K562 (cell line): ENCODE measurements around the gene WNT7B. TPM values are rescaled to one million over a fixed set of nuclear protein-coding genes. Genes with fewer than 3 reads are reported as not detected.

Experiments used
- ATAC-seq: fragments of 200-7000 bp; cut with Tn5 transposase; 3 replicates; pipeline ENCODE4 v1.9.1; 2020; ENCODE audit warnings: moderate library complexity
- BruUV-seq: library from RNA; stranded (reverse); fragments of 400-500 nt; replicated peaks from 2 replicates; lab custom pipeline; 2021; lab: Mats Ljungman, UMichigan
- CTCF ChIA-PET: fragments of 300-600 bp; formaldehyde crosslinking; extraction: SDS; loops from one replicate; lab custom pipeline; 2021; ENCODE audit warnings: low intra/inter-chr PET ratio; lab: Yijun Ruan, JAX
- POLR2A ChIA-PET: fragments of 300-600, 350-650 bp; sonication (Branson Sonifier 250); formaldehyde crosslinking; extraction: SDS; loops from one replicate; lab custom pipeline; 2021; ENCODE audit warnings: antibody characterized with exemption, inconsistent platforms; lab: Yijun Ruan, JAX
- DNase-seq, 4 experiments: peaks; one replicate each; pipeline versions ENCODE4 v3.0.0 to v3.0.0-alpha.2; 2011 to 2018; ENCODE audit warnings: low spot score in 3 of 4, mixed read lengths in 3 of 4; ENCODE audit errors: extremely low read depth in 1 of 4
- FAIRE-seq: peaks from 2 replicates; lab custom pipeline; 2011; peaks lifted over from hg19 to GRCh38; lab: Jason Lieb, UNC
- H2AFZ ChIP-seq: 2 replicates; pipeline ENCODE4 v1.6.0; 2011; ENCODE audit warnings: low read depth, low read length, control low read depth, inconsistent platforms
- H3K27ac ChIP-seq: fragments of 200-600 bp; 3 replicates; pipeline ENCODE4 v1.8.0; 2011; ENCODE audit warnings: low read depth, mild to moderate bottlenecking, control low read depth, inconsistent platforms, low read length, moderate library complexity, mixed read lengths; ENCODE audit errors: extremely low read depth
- H3K27me3 ChIP-seq, 2 experiments: fragments of 300-600 bp in 1 of 2; 2 replicates in 1 of 2; 3 replicates in 1 of 2; pipeline versions ENCODE4 v1.6.0 to v1.8.0; 2011; ENCODE audit warnings: inconsistent platforms in 2 of 2, low read length in 2 of 2, mild to moderate bottlenecking in 1 of 2, mixed read lengths in 1 of 2, moderate library complexity in 1 of 2; ENCODE audit not compliant: control insufficient read depth in 2 of 2, insufficient read depth in 2 of 2
- H3K36me3 ChIP-seq: fragments of 300-600 bp; 3 replicates; pipeline ENCODE4 v1.8.0; 2011; ENCODE audit warnings: mild to moderate bottlenecking, low read length, inconsistent platforms; ENCODE audit not compliant: control insufficient read depth, insufficient read depth
- H3K4me1 ChIP-seq, 2 experiments: fragments of 200-600 bp in 1 of 2; replicated peaks in 1 of 2; 2 replicates in 1 of 2; 3 replicates in 1 of 2; pipeline versions ENCODE4 v1.5.1 to v1.8.0; 2011; ENCODE audit warnings: inconsistent platforms in 2 of 2, low read length in 2 of 2, mild to moderate bottlenecking in 1 of 2, mixed read lengths in 1 of 2, moderate library complexity in 1 of 2; ENCODE audit not compliant: control insufficient read depth in 2 of 2, insufficient read depth in 2 of 2
- H3K4me2 ChIP-seq: 2 replicates; pipeline ENCODE4 v1.6.1; 2011; ENCODE audit warnings: low read length, control low read depth, inconsistent platforms, mixed read lengths; ENCODE audit not compliant: insufficient read depth
- H3K4me3 ChIP-seq: fragments of 200-600 bp; sonication (generic), shearing (Covaris generic); 2 replicates; pipeline ENCODE4 v1.5.1; 2016; ENCODE audit warnings: control low read depth, inconsistent platforms
- H3K79me2 ChIP-seq: fragments of 200-600 bp; 3 replicates; pipeline ENCODE4 v1.8.0; 2011; ENCODE audit warnings: low read length, inconsistent platforms; ENCODE audit not compliant: control insufficient read depth, insufficient read depth
- H3K9ac ChIP-seq, 2 experiments: 2 replicates each; pipeline versions ENCODE4 v1.6.0 to v1.6.1; 2011; ENCODE audit warnings: low read depth in 2 of 2, low read length in 2 of 2, control low read depth in 1 of 2, inconsistent platforms in 1 of 2, mild to moderate bottlenecking in 1 of 2, mixed read lengths in 1 of 2; ENCODE audit not compliant: insufficient read depth in 1 of 2
- H3K9me1 ChIP-seq: one replicate; pipeline ENCODE4 v1.6.0; 2011; ENCODE audit warnings: inconsistent platforms, mild to moderate bottlenecking, low read length, moderate library complexity; ENCODE audit not compliant: control insufficient read depth, insufficient read depth
- H3K9me3 ChIP-seq: replicated peaks from 2 replicates; pipeline ENCODE4 v1.5.1; 2011; ENCODE audit warnings: low read depth, low read length, inconsistent platforms; ENCODE audit not compliant: control insufficient read depth, insufficient read depth
- H4K20me1 ChIP-seq: replicated peaks from 2 replicates; pipeline ENCODE4 v1.6.1; 2011; ENCODE audit warnings: low read length, inconsistent platforms, mixed read lengths; ENCODE audit not compliant: control insufficient read depth, insufficient read depth
- CAMTA2 ChIP-seq: fragments of 250-450 bp; sonication (Bioruptor Pico); conservative IDR thresholded peaks from 2 replicates; pipeline ENCODE4 v1.5.1; 2022
- CC2D1A ChIP-seq: fragments of 450-650 bp; IDR thresholded peaks from 2 replicates; pipeline ENCODE4 v1.6.1; 2017; ENCODE audit warnings: mild to moderate bottlenecking
- CEBPG ChIP-seq, 3 experiments: fragments of 200-800 bp in 1 of 3; sonication (Bioruptor generic) in 1 of 3; sonication (generic) in 1 of 3; formaldehyde crosslinking in 1 of 3; IDR thresholded peaks in 2 of 3; conservative IDR thresholded peaks in 1 of 3; 2 replicates each; pipeline versions ENCODE4 v1.6.1 to v1.8.0; 2016 to 2022; ENCODE audit warnings: missing compliant biosample characterization in 2 of 3, missing genetic modification characterization in 2 of 3, mild to moderate bottlenecking in 1 of 3, missing genetic modification reagents in 1 of 3
- ELF1 ChIP-seq: fragments of 200-800 bp; sonication (Bioruptor generic); IDR thresholded peaks from 2 replicates; pipeline ENCODE4 v1.6.1; 2016; ENCODE audit warnings: missing genetic modification characterization, missing compliant biosample characterization
- HMGXB4 ChIP-seq: sonication (generic); formaldehyde crosslinking; IDR thresholded peaks from 2 replicates; pipeline ENCODE4 v1.8.1; 2023; ENCODE audit warnings: mild to moderate bottlenecking, missing genetic modification reagents
- KLF1 ChIP-seq: fragments of 450-650 bp; IDR thresholded peaks from 2 replicates; pipeline ENCODE4 v1.6.1; 2016; ENCODE audit warnings: missing genetic modification characterization, missing compliant biosample characterization
- NR2F6 ChIP-seq: fragments of 450-650 bp; formaldehyde crosslinking; IDR thresholded peaks from 2 replicates; pipeline ENCODE4 v1.4.0; 2020; ENCODE audit warnings: mild to moderate bottlenecking
- TRIM24 ChIP-seq, 2 experiments: fragments of 450-650 bp; IDR thresholded peaks; 2 replicates each; pipeline ENCODE4 v1.6.1; 2016
- ZBTB11 ChIP-seq, 3 experiments: fragments of 200-800 bp in 1 of 3; fragments of 250-450 bp in 1 of 3; fragments of 450-650 bp in 1 of 3; sonication (Bioruptor Pico) in 1 of 3; sonication (Bioruptor generic) in 1 of 3; formaldehyde crosslinking in 1 of 3; IDR thresholded peaks; 2 replicates each; pipeline versions ENCODE4 v1.6.1 to v1.8.0; 2016 to 2022; ENCODE audit warnings: mild to moderate bottlenecking in 2 of 3, missing genetic modification characterization in 2 of 3, missing compliant biosample characterization in 1 of 3, moderate library complexity in 1 of 3
- ZC3H11A ChIP-seq: IDR thresholded peaks from 2 replicates; pipeline ENCODE4 v1.6.1; 2012; ENCODE audit warnings: low read depth, low read length, improper control_type of control experiment
- ZNF12 ChIP-seq: sonication (generic); formaldehyde crosslinking; IDR thresholded peaks from 2 replicates; pipeline ENCODE4 v1.4.0; 2020; ENCODE audit warnings: mild to moderate bottlenecking, missing genetic modification reagents
- ZNF217 ChIP-seq: sonication (generic); formaldehyde crosslinking; IDR thresholded peaks from 2 replicates; pipeline ENCODE4 v1.8.0; 2022; ENCODE audit warnings: mild to moderate bottlenecking, missing genetic modification reagents
- ZNF431 ChIP-seq: sonication (generic); formaldehyde crosslinking; IDR thresholded peaks from 2 replicates; pipeline ENCODE4 v1.8.0; 2022; ENCODE audit warnings: mild to moderate bottlenecking, missing genetic modification reagents
- WGBS: fragments of 100-300 bp; shearing (Covaris generic); methylation state at CpG from one replicate; pipeline ENCODE4 v1.1.6; 2016; ENCODE audit warnings: low coverage, mixed read lengths; ENCODE audit not compliant: insufficient coverage; ENCODE audit errors: missing lambda C conversion rate; 5-methylcytosine and 5-hydroxymethylcytosine counted together
- in situ Hi-C: fragments of 300-500 bp; cut with MboI; formaldehyde crosslinking; loops from 4 replicates; pipeline ENCODE4 v1.15.0; 2018; ENCODE audit warnings: inconsistent platforms, mixed read lengths
- intact Hi-C: fragments of 100-400 bp; cut with micrococcal nuclease; formaldehyde crosslinking; loops from 2 replicates; pipeline ENCODE4 v1.14.2; 2022
- polyA plus RNA-seq, 8 experiments: library from polyadenylated mRNA; depleted of rRNA in 4 of 8; stranded (reverse) in 5 of 8; unstranded in 3 of 8; fragments of >200 nt; fragmentation: Nextera tagmentation in 2 of 8; fragmentation: Illumina TruSeq in 1 of 8; extraction: Ambion mirVana in 2 of 8; extraction: Trizol in 1 of 8; gene quantifications; 2 replicates each; pipeline versions ENCODE4 v1.2.1 to v1.2.3, GENCODE V29; 2011 to 2014; ENCODE audit warnings: inconsistent platforms in 1 of 8, missing spikeins in 1 of 8
- total RNA-seq, 7 experiments: library from RNA; depleted of rRNA in 6 of 7; stranded (reverse); fragments of >200 nt in 6 of 7; fragmentation: Illumina TruSeq in 2 of 7; extraction: Trizol in 2 of 7; gene quantifications; 2 replicates each; pipeline versions ENCODE4 v1.2.1 to v1.2.3, GENCODE V29; 2011 to 2021; ENCODE audit warnings: low replicate concordance in 1 of 7

WNT7B gene
- total and polyA plus RNA-seq, 9 of the 15 experiments (the other 6 are each of a cell fraction or from before 2014, with no cell fraction given): not detected

- DNase-seq: no peak
- Histone ChIP-seq H3K27ac (no peak overlapping the region), H3K9me3 (no peaks in the 10 kb centered on the region), H3K79me2 (no peaks in the 10 kb centered on the region), H3K4me1 (peaks cover 0 to 15% of the 10 kb centered on the region in 2 experiments; a peak in 2 of 5 replicates), H3K36me3 (no peaks in the 10 kb centered on the region), H3K27me3 (peaks cover 5 to 30% of the 10 kb centered on the region in 2 experiments), H3K9ac (no peak overlapping the region), H3K9me1 (no peaks in the 10 kb centered on the region), H3K4me3 (no peak overlapping the region), H2AFZ (no peak overlapping the region), H4K20me1 (peaks cover 3% of the 10 kb centered on the region; the same call in 1 of the 2 replicates), H3K4me2 (no peak overlapping the region)
- WGBS: no CpG with 5 or more reads among the region's 26 CpGs
- in situ Hi-C loops (no loop called here), intact Hi-C loops (no loop called here)
- ChIA-PET POLR2A (no interaction called here), CTCF (no interaction called here)
- ATAC-seq: no peak
- no peak for FAIRE-seq
- no TSS peak for BruUV-seq
- TF ChIP-seq HMGXB4 (CRISPR knock-in tag): no peak
- TF ChIP-seq CEBPG (CRISPR knock-in tag; IDR thresholded peaks at IDR 0.05): no peak
- TF ChIP-seq CEBPG (tag; conservative IDR thresholded peaks at IDR 0.05 in 1 of 2, IDR thresholded peaks at IDR 0.05 in 1 of 2): no peak
- TF ChIP-seq ZNF12 (CRISPR knock-in tag): no peak
- TF ChIP-seq ZNF217 (CRISPR knock-in tag): no peak
- no peak for TF ChIP-seq ZBTB11 (CRISPR knock-in tag; IDR thresholded peaks at IDR 0.05)
- TF ChIP-seq TRIM24 (IDR thresholded peaks at IDR 0.05): no peak
- no peak for TF ChIP-seq ZNF431 (CRISPR knock-in tag)
- no peak for TF ChIP-seq ZC3H11A
- TF ChIP-seq CC2D1A: no peak
- TF ChIP-seq NR2F6 (CRISPR knock-in tag): no peak
- TF ChIP-seq CAMTA2 (CRISPR knock-in tag): no peak
- no peak for TF ChIP-seq KLF1
- TF ChIP-seq ELF1 (tag): no peak
Measured at GRCh38 chr22:45890351-45890635, 86.7 kb downstream of the WNT7B start.
